Coronary artery (tissue), 2 donors: ENCODE results near the gene OR9A2.

Source experiments
- DNase-seq: peaks from one replicate; pipeline ENCODE4 v3.0.0-alpha.2; 2017; ENCODE audit warnings: low spot score
- H3K27ac ChIP-seq, 2 donors: fragments of 200-600 bp; sonication (generic); one replicate each; pipeline ENCODE4 v1.5.1; 2016 to 2019
- H3K4me3 ChIP-seq: fragments of 200-600 bp; sonication (generic); 2 replicates; pipeline ENCODE4 v1.5.1; 2016; ENCODE audit warnings: mild to moderate bottlenecking, moderate library complexity
- CTCF ChIP-seq: fragments of 200-600 bp; sonication (generic); IDR thresholded peaks from one replicate; pipeline ENCODE4 v1.5.1; 2019; ENCODE audit warnings: antibody characterized with exemption

OR9A2 gene

GRCh38 chr7:143054621-143055020, 27.7 kb upstream of the OR9A2 start:
- Histone ChIP-seq H3K27ac (no peak overlapping the region), H3K4me3 (no peak overlapping the region)
- TF ChIP-seq CTCF, result no peak
- DNase-seq, result no peak

GRCh38 chr7:143052041-143052440, 25.1 kb upstream of the OR9A2 start, which contains the start of gene OR6V1:
TSS of gene OR6V1 (plus strand) at chr7:143052341. CDS start at chr7:143052341, 0 bp downstream.
- Histone ChIP-seq H3K4me3 (no peak within 1 kb of the TSS), H3K27ac (no peak within 1 kb of the TSS)
- no peak for DNase-seq
- TF ChIP-seq CTCF, result no peak

- Histone ChIP-seq H3K27ac (no peak overlapping the region), H3K4me3 (no peak overlapping the region)
- no peak for TF ChIP-seq CTCF
- DNase-seq, result no peak
These were observed 24.0 kb upstream of the OR9A2 start for GRCh38 chr7:143050931-143051330.

GRCh38 chr7:143049362-143049761, 22.4 kb upstream of the OR9A2 start:
- Histone ChIP-seq H3K27ac (peak overlapping the region in 1 of 2 donors; percentile 17), H3K4me3 (no peak overlapping the region)
- no peak for TF ChIP-seq CTCF
- no peak for DNase-seq

- H3K4me3 ChIP-seq, result no peak overlapping the region
- peak overlapping the region in 1 of 2 donors; percentile 17 for H3K27ac ChIP-seq
- no peak for TF ChIP-seq CTCF
- no peak for DNase-seq
These were observed 21.9 kb upstream of the OR9A2 start for GRCh38 chr7:143048827-143049226.

- DNase-seq, result no peak
- H3K27ac ChIP-seq, result no peak overlapping the region
- no peak for TF ChIP-seq CTCF
- H3K4me3 ChIP-seq, result no peak overlapping the region
These were observed 20.4 kb upstream of the OR9A2 start for GRCh38 chr7:143047326-143047725.

GRCh38 chr7:143046426-143046851, 19.5 kb upstream of the OR9A2 start:
- TF ChIP-seq CTCF, result no peak
- H3K27ac ChIP-seq, result no peak overlapping the region
- no peak for DNase-seq
- no peak overlapping the region for H3K4me3 ChIP-seq
